ENCODE measurements around the gene MTMR3.

DNA sequence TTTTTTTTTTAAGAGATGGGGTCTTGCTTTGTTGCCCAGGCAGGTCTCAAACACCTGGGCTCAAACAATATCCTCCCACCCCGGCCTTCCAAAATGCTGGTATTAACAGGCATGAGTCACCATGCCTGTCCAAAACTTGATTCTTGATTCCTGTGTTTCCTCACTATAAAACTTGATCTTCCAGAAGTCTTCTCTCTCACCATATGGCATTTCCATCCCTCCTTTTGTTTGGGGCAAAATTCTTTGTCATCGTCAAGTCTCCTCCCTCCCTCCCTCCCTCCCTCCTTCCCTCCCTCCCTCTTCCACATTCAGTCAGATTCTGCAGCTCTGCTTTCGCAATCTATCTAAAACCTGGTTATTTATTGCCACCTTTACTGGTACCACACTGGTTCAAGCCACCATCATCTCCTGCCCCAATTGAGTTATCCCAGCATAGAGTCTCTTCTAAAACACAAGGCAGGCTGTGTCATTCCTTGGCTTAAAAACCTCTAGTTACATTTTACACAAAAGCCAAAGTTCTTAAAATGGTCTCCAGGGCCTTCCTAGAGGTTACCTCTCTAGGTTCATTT is 132.3 kb downstream of the MTMR3 start:
- TF ChIP-seq, protein P1, sequence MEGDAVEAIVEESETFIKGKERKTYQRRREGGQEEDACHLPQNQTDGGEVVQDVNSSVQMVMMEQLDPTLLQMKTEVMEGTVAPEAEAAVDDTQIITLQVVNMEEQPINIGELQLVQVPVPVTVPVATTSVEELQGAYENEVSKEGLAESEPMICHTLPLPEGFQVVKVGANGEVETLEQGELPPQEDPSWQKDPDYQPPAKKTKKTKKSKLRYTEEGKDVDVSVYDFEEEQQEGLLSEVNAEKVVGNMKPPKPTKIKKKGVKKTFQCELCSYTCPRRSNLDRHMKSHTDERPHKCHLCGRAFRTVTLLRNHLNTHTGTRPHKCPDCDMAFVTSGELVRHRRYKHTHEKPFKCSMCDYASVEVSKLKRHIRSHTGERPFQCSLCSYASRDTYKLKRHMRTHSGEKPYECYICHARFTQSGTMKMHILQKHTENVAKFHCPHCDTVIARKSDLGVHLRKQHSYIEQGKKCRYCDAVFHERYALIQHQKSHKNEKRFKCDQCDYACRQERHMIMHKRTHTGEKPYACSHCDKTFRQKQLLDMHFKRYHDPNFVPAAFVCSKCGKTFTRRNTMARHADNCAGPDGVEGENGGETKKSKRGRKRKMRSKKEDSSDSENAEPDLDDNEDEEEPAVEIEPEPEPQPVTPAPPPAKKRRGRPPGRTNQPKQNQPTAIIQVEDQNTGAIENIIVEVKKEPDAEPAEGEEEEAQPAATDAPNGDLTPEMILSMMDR (IDR thresholded peaks at IDR 0.05 in 4 of 5, conservative IDR thresholded peaks at IDR 0.05 in 1 of 5), result no peak
- no peak for TF ChIP-seq POLR2A (IDR thresholded peaks at IDR 0.05)

All from gastrocnemius medialis (tissue), 4 donors.